C4-2B (cell line): Measurements from ENCODE around the gene CES4A.

Experiments
- ZFX ChIP-seq: fragments of 450-650 bp; IDR thresholded peaks from 2 replicates; pipeline ENCODE4 v1.6.1; 2017
- TF ChIP-seq, protein P1 (sequence below): fragments of 450-650 bp; conservative IDR thresholded peaks from 2 replicates; pipeline ENCODE4 v1.5.1; 2017; ENCODE audit warnings: mild to moderate bottlenecking

DNA sequence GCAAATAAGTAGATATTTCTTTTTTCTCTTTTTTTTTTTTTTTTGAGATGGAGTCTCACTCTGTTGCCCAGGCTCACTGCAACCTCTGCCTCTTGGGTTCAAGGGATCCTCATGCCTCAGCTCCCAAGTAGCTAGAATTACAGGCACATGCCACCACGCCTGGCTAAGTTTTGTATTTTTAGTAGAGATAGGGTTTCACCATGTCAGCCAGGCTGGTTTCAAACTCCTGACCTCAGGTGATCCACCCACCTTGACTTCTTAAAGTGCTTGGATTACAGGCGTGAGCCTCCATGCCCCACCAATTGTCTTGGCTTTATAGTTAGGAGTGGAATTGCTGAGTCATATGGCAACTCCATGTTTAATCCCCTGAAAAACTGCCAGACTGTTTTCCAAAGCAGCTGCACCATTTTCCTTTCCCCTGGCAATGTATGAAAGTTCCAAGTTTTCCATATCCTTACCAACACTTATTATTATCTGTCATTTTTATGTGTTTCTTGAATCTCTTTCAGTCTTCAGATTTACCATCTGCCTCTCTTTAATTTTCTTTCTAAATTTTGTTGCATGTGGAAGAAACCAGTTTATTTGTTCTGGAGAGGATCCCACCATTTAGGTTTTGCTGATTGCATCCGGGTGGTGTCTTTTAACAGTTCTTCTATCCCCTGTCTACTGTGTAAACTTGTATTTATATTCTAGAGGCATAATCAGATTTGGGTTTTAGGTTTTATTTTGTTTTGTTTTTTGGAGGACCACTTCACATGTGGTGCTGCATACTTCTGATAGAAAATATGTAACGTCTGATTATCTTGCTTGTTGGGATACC is 37.2 kb upstream of the CES4A start:
- TF ChIP-seq, protein P1, sequence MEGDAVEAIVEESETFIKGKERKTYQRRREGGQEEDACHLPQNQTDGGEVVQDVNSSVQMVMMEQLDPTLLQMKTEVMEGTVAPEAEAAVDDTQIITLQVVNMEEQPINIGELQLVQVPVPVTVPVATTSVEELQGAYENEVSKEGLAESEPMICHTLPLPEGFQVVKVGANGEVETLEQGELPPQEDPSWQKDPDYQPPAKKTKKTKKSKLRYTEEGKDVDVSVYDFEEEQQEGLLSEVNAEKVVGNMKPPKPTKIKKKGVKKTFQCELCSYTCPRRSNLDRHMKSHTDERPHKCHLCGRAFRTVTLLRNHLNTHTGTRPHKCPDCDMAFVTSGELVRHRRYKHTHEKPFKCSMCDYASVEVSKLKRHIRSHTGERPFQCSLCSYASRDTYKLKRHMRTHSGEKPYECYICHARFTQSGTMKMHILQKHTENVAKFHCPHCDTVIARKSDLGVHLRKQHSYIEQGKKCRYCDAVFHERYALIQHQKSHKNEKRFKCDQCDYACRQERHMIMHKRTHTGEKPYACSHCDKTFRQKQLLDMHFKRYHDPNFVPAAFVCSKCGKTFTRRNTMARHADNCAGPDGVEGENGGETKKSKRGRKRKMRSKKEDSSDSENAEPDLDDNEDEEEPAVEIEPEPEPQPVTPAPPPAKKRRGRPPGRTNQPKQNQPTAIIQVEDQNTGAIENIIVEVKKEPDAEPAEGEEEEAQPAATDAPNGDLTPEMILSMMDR: no peak
- TF ChIP-seq ZFX: no peak
